Fibroblast of the conjunctiva (primary cell): ENCODE results near the gene MRGPRF.
"Not testable (repeated sequence)": the region's sequence is repeated elsewhere in the genome, so short reads cannot be mapped to it uniquely, and the experiment has no call there.

Experiments used
- DNase-seq: peaks from one replicate; pipeline ENCODE4 v3.0.0-alpha.2; 2010; ENCODE audit warnings: low read depth

MRGPRF gene

GRCh38 chr11:68987211-68987610 lies 25.8 kb downstream of the MRGPRF start:
- no peak for DNase-seq

GRCh38 chr11:68983801-68984200 lies 29.2 kb downstream of the MRGPRF start:
- no peak for DNase-seq

GRCh38 chr11:68982134-68982533 lies 30.9 kb downstream of the MRGPRF start:
- no peak for DNase-seq

- no peak for DNase-seq
These were observed 32.3 kb downstream of the MRGPRF start, which contains the start of gene MRGPRD for GRCh38 chr11:68980776-68981065. MRGPRD (minus strand) TSS chr11:68980986; CDS start chr11:68980986, 0 bp downstream.

GRCh38 chr11:68979931-68980775 lies 32.9 kb downstream of the MRGPRF start:
- DNase-seq = no peak

GRCh38 chr11:68978931-68979594 lies 34.0 kb downstream of the MRGPRF start:
- no peak for DNase-seq

- DNase-seq = no peak
These were observed 34.5 kb downstream of the MRGPRF start for GRCh38 chr11:68978626-68978930.

GRCh38 chr11:68977781-68978625 lies 35.0 kb downstream of the MRGPRF start:
- no peak for DNase-seq

GRCh38 chr11:68976563-68976962 lies 36.5 kb downstream of the MRGPRF start:
- peak; percentile 28 for DNase-seq

- no peak for DNase-seq
These were observed 37.0 kb downstream of the MRGPRF start for GRCh38 chr11:68976095-68976494.

- DNase-seq = no peak
These were observed 38.4 kb downstream of the MRGPRF start for GRCh38 chr11:68974421-68975194.

- not testable (repeated sequence) for DNase-seq
These were observed 39.3 kb downstream of the MRGPRF start for GRCh38 chr11:68973706-68974105.

- no peak for DNase-seq
These were observed 39.8 kb downstream of the MRGPRF start for GRCh38 chr11:68973219-68973618.

- DNase-seq = no peak
These were observed 42.0 kb downstream of the MRGPRF start for GRCh38 chr11:68970921-68971636.

- no peak for DNase-seq
These were observed 43.7 kb downstream of the MRGPRF start for GRCh38 chr11:68969386-68969785.

GRCh38 chr11:68968306-68969250 lies 44.5 kb downstream of the MRGPRF start:
- no peak for DNase-seq

- DNase-seq = no peak
These were observed 45.9 kb downstream of the MRGPRF start for GRCh38 chr11:68966894-68967780.

- no peak for DNase-seq
These were observed 46.9 kb downstream of the MRGPRF start for GRCh38 chr11:68965901-68966853.
